SK-N-MC (cell line): ENCODE data around the gene ADH6.

Source experiments
- DNase-seq: peaks from one replicate; pipeline ENCODE4 v3.0.0-alpha.2; 2011; ENCODE audit warnings: low read depth, low spot score
- H3K27ac ChIP-seq: fragments of 200-600 bp; sonication (generic); 2 replicates; pipeline ENCODE4 v1.5.1; 2016; ENCODE audit warnings: mixed run types
- H3K36me3 ChIP-seq: fragments of 200-600 bp; sonication (generic); 2 replicates; pipeline ENCODE4 v1.6.1; 2017; ENCODE audit warnings: antibody characterized with exemption, low read length, mixed read lengths; ENCODE audit not compliant: insufficient read depth
- H3K4me3 ChIP-seq: fragments of 200-600 bp; sonication (generic); 2 replicates; pipeline ENCODE4 v1.5.1; 2016
- H3K9ac ChIP-seq: fragments of 200-600 bp; sonication (generic); 2 replicates; pipeline ENCODE4 v1.8.0; 2017; ENCODE audit warnings: mixed run types, mixed read lengths; ENCODE audit not compliant: insufficient read length
- H3K9me3 ChIP-seq: fragments of 200-600 bp; sonication (generic); 2 replicates; pipeline ENCODE4 v1.6.1; 2017; ENCODE audit warnings: low read depth, mild to moderate bottlenecking, antibody characterized with exemption, low read length, moderate library complexity, mixed read lengths
- EZH2 ChIP-seq: fragments of 200-600 bp; sonication (generic); IDR thresholded peaks from one replicate; pipeline ENCODE4 v1.6.1; 2017; ENCODE audit warnings: antibody characterized with exemption
- FOXP2 ChIP-seq: optimal IDR thresholded peaks from 2 replicates; pipeline ENCODE3; 2011; ENCODE audit warnings: mild to moderate bottlenecking, moderate library complexity; ENCODE audit not compliant: insufficient read depth; ENCODE audit errors: extremely low read length, control extremely low read depth
- POLR2AphosphoS5 ChIP-seq: IDR thresholded peaks from 2 replicates; pipeline ENCODE4 v1.6.1; 2012; ENCODE audit warnings: mild to moderate bottlenecking, low read depth, low read length, borderline replicate concordance

ADH6 gene

GRCh38 chr4:99219479-99219878 is 433 bp upstream of the ADH6 start:
- no peaks in the 10 kb centered on the region for H3K9me3 ChIP-seq
- H3K4me3 ChIP-seq = no peak overlapping the region
- H3K9ac ChIP-seq = no peak overlapping the region
- DNase-seq = no peak
- H3K36me3 ChIP-seq = no peaks in the 10 kb centered on the region
- H3K27ac ChIP-seq = no peak overlapping the region
- no peak for TF ChIP-seq EZH2
- TF ChIP-seq FOXP2 = no peak
- TF ChIP-seq POLR2AphosphoS5 = no peak

- no peaks in the 10 kb centered on the region for H3K9me3 ChIP-seq
- no peak overlapping the region for H3K4me3 ChIP-seq
- DNase-seq = no peak
- TF ChIP-seq POLR2AphosphoS5 (no peak), EZH2 (no peak), FOXP2 (no peak)
- H3K9ac ChIP-seq = no peak overlapping the region
- H3K36me3 ChIP-seq = no peaks in the 10 kb centered on the region
- no peak overlapping the region for H3K27ac ChIP-seq
These were observed 3.5 kb downstream of the ADH6 start for GRCh38 chr4:99215521-99215920.

- Histone ChIP-seq H3K36me3 (no peaks in the 10 kb centered on the region), H3K4me3 (no peak overlapping the region), H3K9me3 (no peaks in the 10 kb centered on the region), H3K9ac (no peak overlapping the region), H3K27ac (no peak overlapping the region)
- TF ChIP-seq FOXP2 = no peak
- no peak for TF ChIP-seq POLR2AphosphoS5
- no peak for TF ChIP-seq EZH2
- DNase-seq = no peak
These were observed 8.3 kb downstream of the ADH6 start for GRCh38 chr4:99210789-99211188.

- no peak overlapping the region for H3K4me3 ChIP-seq
- H3K9me3 ChIP-seq = no peaks in the 10 kb centered on the region
- DNase-seq = no peak
- H3K36me3 ChIP-seq = no peaks in the 10 kb centered on the region
- H3K27ac ChIP-seq = no peak overlapping the region
- H3K9ac ChIP-seq = no peak overlapping the region
- TF ChIP-seq EZH2 (no peak), POLR2AphosphoS5 (no peak), FOXP2 (no peak)
These were observed 9.4 kb downstream of the ADH6 start for GRCh38 chr4:99209671-99210070.

GRCh38 chr4:99208719-99209075 is 10.3 kb downstream of the ADH6 start:
- no peak overlapping the region for H3K27ac ChIP-seq
- H3K9ac ChIP-seq = no peak overlapping the region
- no peaks in the 10 kb centered on the region for H3K36me3 ChIP-seq
- H3K9me3 ChIP-seq = no peaks in the 10 kb centered on the region
- TF ChIP-seq POLR2AphosphoS5 (no peak), FOXP2 (no peak), EZH2 (no peak)
- H3K4me3 ChIP-seq = no peak overlapping the region
- no peak for DNase-seq

GRCh38 chr4:99207911-99208718 is 10.9 kb downstream of the ADH6 start:
- no peak for DNase-seq
- H3K27ac ChIP-seq = no peak overlapping the region
- H3K9me3 ChIP-seq = no peaks in the 10 kb centered on the region
- TF ChIP-seq EZH2 (no peak), POLR2AphosphoS5 (no peak), FOXP2 (no peak)
- H3K4me3 ChIP-seq = no peak overlapping the region
- no peaks in the 10 kb centered on the region for H3K36me3 ChIP-seq
- no peak overlapping the region for H3K9ac ChIP-seq

- Histone ChIP-seq H3K4me3 (no peak overlapping the region), H3K9ac (no peak overlapping the region), H3K36me3 (no peaks in the 10 kb centered on the region), H3K9me3 (no peaks in the 10 kb centered on the region), H3K27ac (no peak overlapping the region)
- no peak for DNase-seq
- TF ChIP-seq POLR2AphosphoS5 (no peak), FOXP2 (no peak), EZH2 (no peak)
These were observed 11.8 kb downstream of the ADH6 start for GRCh38 chr4:99207069-99207743.

GRCh38 chr4:99205153-99205979 is 13.7 kb downstream of the ADH6 start:
- H3K27ac ChIP-seq = peak overlapping the region; percentile 65
- no peaks in the 10 kb centered on the region for H3K9me3 ChIP-seq
- H3K36me3 ChIP-seq = no peaks in the 10 kb centered on the region
- peak; percentile 81 for DNase-seq
- no peak overlapping the region for H3K9ac ChIP-seq
- TF ChIP-seq POLR2AphosphoS5 = no peak
- TF ChIP-seq FOXP2 = no peak
- TF ChIP-seq EZH2 = no peak
- H3K4me3 ChIP-seq = peak overlapping the region; percentile 66
